PC-9 (cell line): ENCODE data around the gene KLK13. TPM values are rescaled to one million over a fixed set of nuclear protein-coding genes. Genes with fewer than 3 reads are reported as not detected.

Source experiments
- BruUV-seq: library from RNA; stranded (reverse); fragments of 400-500 nt; replicated peaks from 2 replicates; lab custom pipeline; 2021; lab: Mats Ljungman, UMichigan
- CTCF ChIA-PET: fragments of 300-600 bp; sonication (Branson Sonifier 250); formaldehyde crosslinking; loops from one replicate; lab custom pipeline; 2022; ENCODE audit warnings: antibody characterized with exemption; lab: Charles Lee
- POLR2A ChIA-PET: fragments of 300-600 bp; sonication (Branson Sonifier 250); formaldehyde crosslinking; loops from one replicate; lab custom pipeline; 2022; ENCODE audit warnings: antibody characterized with exemption; ENCODE audit not compliant: unreplicated experiment; lab: Charles Lee
- DNase-seq, 2 experiments: peaks; one replicate each; pipeline versions ENCODE4 v3.0.0 to v3.0.0-alpha.2; 2015 to 2022; ENCODE audit warnings: mixed read lengths in 1 of 2
- H2AFZ ChIP-seq: fragments of 200-600 bp; sonication (generic); 2 replicates; pipeline ENCODE4 v1.8.1; 2017; ENCODE audit warnings: antibody characterized with exemption
- H3F3A ChIP-seq: fragments of 200-600 bp; sonication (generic); 2 replicates; pipeline ENCODE4 v1.8.1; 2017; ENCODE audit warnings: antibody characterized with exemption, mild to moderate bottlenecking, low read depth; ENCODE audit not compliant: insufficient read depth
- H3K27ac ChIP-seq: fragments of 200-600 bp; sonication (generic); 2 replicates; pipeline ENCODE4 v1.6.1; 2016; ENCODE audit warnings: mixed run types
- H3K27me3 ChIP-seq: fragments of 200-600 bp; sonication (generic); 2 replicates; pipeline ENCODE4 v1.6.1; 2016; ENCODE audit warnings: low read depth, mixed run types; ENCODE audit not compliant: insufficient read depth
- H3K36me3 ChIP-seq: fragments of 200-600 bp; sonication (generic); 2 replicates; pipeline ENCODE4 v1.6.1; 2016; ENCODE audit warnings: low read depth, mixed run types
- H3K4me1 ChIP-seq: fragments of 200-600 bp; sonication (generic); replicated peaks from 2 replicates; pipeline ENCODE4 v1.6.1; 2016; ENCODE audit warnings: mixed run types; ENCODE audit not compliant: insufficient read depth
- H3K4me2 ChIP-seq: fragments of 200-600 bp; sonication (generic); 2 replicates; pipeline ENCODE4 v1.6.1; 2017; ENCODE audit warnings: mixed run types
- H3K4me3 ChIP-seq: fragments of 200-600 bp; sonication (generic); 2 replicates; pipeline ENCODE4 v1.6.1; 2016; ENCODE audit warnings: mixed run types
- H3K79me2 ChIP-seq: fragments of 200-600 bp; sonication (generic); 2 replicates; pipeline ENCODE4 v1.6.1; 2017; ENCODE audit warnings: low read depth, mixed run types
- H3K9me2 ChIP-seq: fragments of 200-600 bp; sonication (generic); 2 replicates; pipeline ENCODE4 v1.8.1; 2017; ENCODE audit warnings: mild to moderate bottlenecking; ENCODE audit not compliant: insufficient read depth
- H3K9me3 ChIP-seq: fragments of 200-600 bp; sonication (generic); 2 replicates; pipeline ENCODE4 v1.8.1; 2016; ENCODE audit warnings: low read depth; ENCODE audit not compliant: insufficient read depth
- H4K20me1 ChIP-seq: fragments of 200-600 bp; sonication (generic); 2 replicates; pipeline ENCODE4 v1.8.1; 2017; ENCODE audit not compliant: insufficient read depth
- EZH2 ChIP-seq: fragments of 200-600 bp; sonication (generic); IDR thresholded peaks from 2 replicates; pipeline ENCODE4 v1.8.0; 2017; ENCODE audit warnings: antibody characterized with exemption, low read depth
- intact Hi-C: fragments of 100-400 bp; cut with micrococcal nuclease; formaldehyde crosslinking; loops from one replicate; pipeline ENCODE4 v1.10.0; 2022; ENCODE audit not compliant: unreplicated experiment
- total RNA-seq: library from RNA; stranded (reverse); gene quantifications from 2 replicates; pipeline ENCODE4 v1.2.3, GENCODE V29; 2021
- TF ChIP-seq, protein P1 (sequence below): fragments of 200-600 bp; sonication (generic); conservative IDR thresholded peaks from 2 replicates; pipeline ENCODE4 v1.6.1; 2017; ENCODE audit warnings: mixed run types, antibody characterized with exemption, mild to moderate bottlenecking, moderate library complexity

Gene KLK13
- total RNA-seq, 1 experiment from 2014 or later, result not detected

DNA sequence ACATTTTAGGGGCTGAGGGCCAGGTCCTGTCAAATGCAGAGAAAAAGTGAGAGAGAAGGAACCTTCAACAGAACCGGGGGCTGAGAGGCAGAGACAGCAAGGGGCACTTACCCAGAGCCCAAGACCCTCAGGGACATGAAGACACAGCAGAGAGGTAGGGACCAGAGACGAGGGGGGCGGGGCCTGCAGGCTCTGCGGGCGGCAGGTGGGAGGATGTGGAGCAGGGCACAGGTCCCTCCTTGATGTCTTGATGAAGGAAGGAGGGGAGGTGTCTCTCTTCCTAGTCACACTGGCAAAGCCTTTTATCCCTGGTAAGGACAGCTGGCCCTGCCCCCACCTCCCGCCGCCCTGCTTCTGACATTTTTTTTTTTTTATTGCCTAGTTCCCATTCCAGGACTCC is 17.7 kb upstream of the KLK13 start, which contains the start of gene KLK14:
KLK14 (minus strand) TSS at position 277 of the 400 bp plus-strand sequence; CDS start at position 4, 273 bp downstream.
- intact Hi-C loops, result no loop called here
- Histone ChIP-seq H3K4me2 (no peak within 1 kb of the TSS), H2AFZ (no peak within 1 kb of the TSS), H3K4me1 (no peaks in the 10 kb centered on the region), H3F3A (no peaks in the 10 kb centered on the region), H3K79me2 (no peaks in the 10 kb centered on the region), H3K36me3 (no peaks in the 10 kb centered on the region), H3K4me3 (no peak within 1 kb of the TSS), H3K9me2 (no peaks in the 10 kb centered on the region), H3K27me3 (peaks cover 33% of the 10 kb centered on the region), H3K9me3 (no peaks in the 10 kb centered on the region), H4K20me1 (no peaks in the 10 kb centered on the region), H3K27ac (no peak within 1 kb of the TSS)
- no peak for DNase-seq
- CTCF ChIA-PET, result no interaction called here
- TF ChIP-seq, protein P1, sequence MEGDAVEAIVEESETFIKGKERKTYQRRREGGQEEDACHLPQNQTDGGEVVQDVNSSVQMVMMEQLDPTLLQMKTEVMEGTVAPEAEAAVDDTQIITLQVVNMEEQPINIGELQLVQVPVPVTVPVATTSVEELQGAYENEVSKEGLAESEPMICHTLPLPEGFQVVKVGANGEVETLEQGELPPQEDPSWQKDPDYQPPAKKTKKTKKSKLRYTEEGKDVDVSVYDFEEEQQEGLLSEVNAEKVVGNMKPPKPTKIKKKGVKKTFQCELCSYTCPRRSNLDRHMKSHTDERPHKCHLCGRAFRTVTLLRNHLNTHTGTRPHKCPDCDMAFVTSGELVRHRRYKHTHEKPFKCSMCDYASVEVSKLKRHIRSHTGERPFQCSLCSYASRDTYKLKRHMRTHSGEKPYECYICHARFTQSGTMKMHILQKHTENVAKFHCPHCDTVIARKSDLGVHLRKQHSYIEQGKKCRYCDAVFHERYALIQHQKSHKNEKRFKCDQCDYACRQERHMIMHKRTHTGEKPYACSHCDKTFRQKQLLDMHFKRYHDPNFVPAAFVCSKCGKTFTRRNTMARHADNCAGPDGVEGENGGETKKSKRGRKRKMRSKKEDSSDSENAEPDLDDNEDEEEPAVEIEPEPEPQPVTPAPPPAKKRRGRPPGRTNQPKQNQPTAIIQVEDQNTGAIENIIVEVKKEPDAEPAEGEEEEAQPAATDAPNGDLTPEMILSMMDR, result no peak
- POLR2A ChIA-PET, result no interaction called here
- BruUV-seq, result no TSS peak

DNA sequence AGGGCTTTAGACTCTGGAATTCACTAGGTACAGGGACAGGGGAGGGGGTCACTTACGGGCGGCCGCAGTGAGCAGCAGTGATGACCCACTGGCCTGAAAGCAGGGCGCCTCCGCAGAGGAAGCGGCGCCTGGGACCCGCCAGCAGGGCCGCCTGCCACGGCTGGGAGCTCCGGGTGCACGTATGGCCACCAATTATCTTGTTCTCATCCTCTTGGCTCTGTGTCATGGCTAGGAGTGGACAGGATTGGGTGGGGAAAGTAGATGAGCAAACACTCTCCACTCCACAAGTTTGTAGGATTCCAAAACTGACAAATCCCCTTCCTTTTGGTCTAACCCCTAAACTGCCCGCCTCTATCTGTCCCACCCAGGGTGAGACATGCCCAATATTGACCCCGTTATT is 16.6 kb upstream of the KLK13 start:
- H4K20me1 ChIP-seq, result no peaks in the 10 kb centered on the region
- H3K4me1 ChIP-seq, result no peaks in the 10 kb centered on the region
- no peak overlapping the region for H3K27ac ChIP-seq
- no peak for DNase-seq
- H3K36me3 ChIP-seq, result no peaks in the 10 kb centered on the region
- no peak overlapping the region for H2AFZ ChIP-seq
- peaks cover 42% of the 10 kb centered on the region for H3K27me3 ChIP-seq
- no TSS peak for BruUV-seq
- no peaks in the 10 kb centered on the region for H3K9me3 ChIP-seq
- intact Hi-C loops, result no loop called here
- H3F3A ChIP-seq, result no peaks in the 10 kb centered on the region
- H3K4me3 ChIP-seq, result no peak overlapping the region
- ChIA-PET CTCF (no interaction called here), POLR2A (no interaction called here)
- H3K4me2 ChIP-seq, result no peak overlapping the region
- H3K79me2 ChIP-seq, result no peaks in the 10 kb centered on the region
- TF ChIP-seq, protein P1, result no peak
- no peak for TF ChIP-seq EZH2
- H3K9me2 ChIP-seq, result no peaks in the 10 kb centered on the region

DNA sequence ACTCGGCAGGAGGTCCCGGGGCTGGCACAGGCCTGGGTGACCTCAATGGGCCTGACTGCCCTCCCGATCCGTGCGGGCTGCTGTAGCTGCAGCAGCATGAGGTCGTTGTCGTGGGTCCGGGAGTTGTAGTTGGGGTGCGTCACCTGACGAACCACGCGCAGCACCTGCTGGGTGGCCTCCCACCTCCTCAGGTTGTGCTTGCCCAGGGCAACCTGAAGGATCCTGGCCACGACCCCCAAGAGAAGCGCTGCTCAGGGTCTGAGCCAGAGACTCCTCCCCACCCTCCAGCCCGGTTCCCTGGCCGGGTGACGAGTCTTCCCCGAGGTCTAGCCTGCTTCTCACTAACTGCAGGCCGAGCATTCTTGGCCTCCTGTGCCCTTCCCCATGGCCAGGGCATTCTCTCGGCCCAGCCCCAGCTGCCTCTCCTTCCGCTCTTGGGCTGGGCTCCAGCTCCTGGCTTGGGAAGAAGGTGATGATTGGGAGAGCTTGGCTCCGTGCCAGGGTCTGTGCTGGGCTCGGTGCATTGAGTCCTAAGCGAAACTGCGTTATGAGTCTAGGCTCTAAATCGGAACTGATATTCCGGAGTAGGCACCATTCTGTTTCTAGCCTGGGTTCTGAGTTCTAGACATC is 14.7 kb upstream of the KLK13 start:
- Histone ChIP-seq H3K9me3 (no peaks in the 10 kb centered on the region), H3K36me3 (no peaks in the 10 kb centered on the region), H3K4me2 (no peak overlapping the region), H3F3A (no peaks in the 10 kb centered on the region), H2AFZ (no peak overlapping the region), H3K9me2 (no peaks in the 10 kb centered on the region), H3K79me2 (no peaks in the 10 kb centered on the region), H4K20me1 (no peaks in the 10 kb centered on the region), H3K27ac (no peak overlapping the region), H3K4me3 (no peak overlapping the region), H3K27me3 (peaks cover 58% of the 10 kb centered on the region), H3K4me1 (no peaks in the 10 kb centered on the region)
- BruUV-seq, result no TSS peak
- TF ChIP-seq EZH2, result no peak
- TF ChIP-seq, protein P1, result no peak
- ChIA-PET CTCF (no interaction called here), POLR2A (no interaction called here)
- DNase-seq, result no peak
- intact Hi-C loops, result no loop called here
